OCI-LY3 (cell line): Measurements from ENCODE around the gene AKT3.

Experiments
- H2AFZ ChIP-seq: fragments of 200-600, 300-600 bp; shearing (Covaris generic); 2 replicates; pipeline ENCODE4 v1.6.0; 2014; ENCODE audit warnings: antibody characterized with exemption, low read depth, low read length
- H3K27ac ChIP-seq: fragments of 200-600, 300-600 bp; sonication (generic); 2 replicates; pipeline ENCODE4 v1.5.1; 2014; ENCODE audit warnings: mild to moderate bottlenecking, low read length, moderate library complexity, mixed read lengths
- H3K27me3 ChIP-seq: fragments of 200-600, 300-600 bp; sonication (generic); 2 replicates; pipeline ENCODE4 v1.6.1; 2014; ENCODE audit warnings: low read depth, low read length, mixed read lengths
- H3K36me3 ChIP-seq: fragments of 200-600, 300-600 bp; sonication (generic); replicated peaks from 2 replicates; pipeline ENCODE3; 2014; ENCODE audit warnings: low read depth, low read length, mixed read lengths
- H3K4me1 ChIP-seq: fragments of 300-600, 200-600 bp; sonication (generic); 2 replicates; pipeline ENCODE4 v1.6.1; 2014; ENCODE audit warnings: low read length, mixed read lengths
- H3K4me2 ChIP-seq: fragments of 200-600, 300-600 bp; sonication (generic); 2 replicates; pipeline ENCODE4 v1.6.1; 2014; ENCODE audit warnings: low read length, mixed read lengths
- H3K4me3 ChIP-seq: fragments of 300-600, 200-600 bp; sonication (generic); 2 replicates; pipeline ENCODE4 v1.5.1; 2014; ENCODE audit warnings: antibody characterized with exemption, mild to moderate bottlenecking, low read length, moderate library complexity
- H3K79me2 ChIP-seq: fragments of 300-600, 200-600 bp; shearing (Covaris generic); 2 replicates; pipeline ENCODE4 v1.6.1; 2014; ENCODE audit warnings: mild to moderate bottlenecking, low read length, mixed read lengths
- H3K9ac ChIP-seq: fragments of 300-600, 200-600 bp; shearing (Covaris generic); 2 replicates; pipeline ENCODE4 v1.6.0; 2014; ENCODE audit warnings: mild to moderate bottlenecking, low read length, moderate library complexity
- H3K9me3 ChIP-seq: fragments of 200-600, 300-600 bp; shearing (Covaris generic); 2 replicates; pipeline ENCODE4 v1.6.1; 2014; ENCODE audit warnings: low read length, mixed read lengths; ENCODE audit not compliant: insufficient read depth
- H4K20me1 ChIP-seq: fragments of 200-600, 300-600 bp; sonication (generic); 2 replicates; pipeline ENCODE4 v1.6.1; 2016; ENCODE audit warnings: low read length, mixed read lengths; ENCODE audit not compliant: insufficient read depth
- EZH2phosphoT487 ChIP-seq: fragments of 200-600 bp; shearing (Covaris generic); IDR thresholded peaks from 2 replicates; pipeline ENCODE4 v1.6.1; 2018; ENCODE audit warnings: antibody characterized with exemption, mixed run types, low read depth
- TF ChIP-seq, protein P1 (sequence below): fragments of 200-600, 300-600 bp; sonication (generic); IDR thresholded peaks from 2 replicates; pipeline ENCODE4 v1.5.1; 2014; ENCODE audit warnings: antibody characterized with exemption, low read length, low read depth

Gene AKT3

GRCh38 chr1:243801378-243801777 lies 48.7 kb downstream of the AKT3 start:
- Histone ChIP-seq H4K20me1 (peaks cover 6% of the 10 kb centered on the region; the same call in 1 of the 2 replicates), H3K9me3 (no peaks in the 10 kb centered on the region), H3K79me2 (peaks cover 7% of the 10 kb centered on the region; the same call in 1 of the 2 replicates), H3K4me3 (no peak overlapping the region), H3K4me1 (no peaks in the 10 kb centered on the region), H3K4me2 (no peak overlapping the region), H2AFZ (no peak overlapping the region), H3K27me3 (no peaks in the 10 kb centered on the region), H3K27ac (no peak overlapping the region), H3K9ac (no peak overlapping the region), H3K36me3 (no peaks in the 10 kb centered on the region)
- no peak for TF ChIP-seq EZH2phosphoT487
- TF ChIP-seq, protein P1, sequence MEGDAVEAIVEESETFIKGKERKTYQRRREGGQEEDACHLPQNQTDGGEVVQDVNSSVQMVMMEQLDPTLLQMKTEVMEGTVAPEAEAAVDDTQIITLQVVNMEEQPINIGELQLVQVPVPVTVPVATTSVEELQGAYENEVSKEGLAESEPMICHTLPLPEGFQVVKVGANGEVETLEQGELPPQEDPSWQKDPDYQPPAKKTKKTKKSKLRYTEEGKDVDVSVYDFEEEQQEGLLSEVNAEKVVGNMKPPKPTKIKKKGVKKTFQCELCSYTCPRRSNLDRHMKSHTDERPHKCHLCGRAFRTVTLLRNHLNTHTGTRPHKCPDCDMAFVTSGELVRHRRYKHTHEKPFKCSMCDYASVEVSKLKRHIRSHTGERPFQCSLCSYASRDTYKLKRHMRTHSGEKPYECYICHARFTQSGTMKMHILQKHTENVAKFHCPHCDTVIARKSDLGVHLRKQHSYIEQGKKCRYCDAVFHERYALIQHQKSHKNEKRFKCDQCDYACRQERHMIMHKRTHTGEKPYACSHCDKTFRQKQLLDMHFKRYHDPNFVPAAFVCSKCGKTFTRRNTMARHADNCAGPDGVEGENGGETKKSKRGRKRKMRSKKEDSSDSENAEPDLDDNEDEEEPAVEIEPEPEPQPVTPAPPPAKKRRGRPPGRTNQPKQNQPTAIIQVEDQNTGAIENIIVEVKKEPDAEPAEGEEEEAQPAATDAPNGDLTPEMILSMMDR = no peak

- peaks cover 7% of the 10 kb centered on the region; the same call in 1 of the 2 replicates for H3K79me2 ChIP-seq
- H4K20me1 ChIP-seq = peaks cover 6% of the 10 kb centered on the region; the same call in 1 of the 2 replicates
- no peaks in the 10 kb centered on the region for H3K36me3 ChIP-seq
- no peaks in the 10 kb centered on the region for H3K27me3 ChIP-seq
- no peak overlapping the region for H3K4me3 ChIP-seq
- H3K4me2 ChIP-seq = no peak overlapping the region
- no peak overlapping the region for H3K9ac ChIP-seq
- H3K27ac ChIP-seq = no peak overlapping the region
- H3K9me3 ChIP-seq = no peaks in the 10 kb centered on the region
- TF ChIP-seq, protein P1 = no peak
- TF ChIP-seq EZH2phosphoT487 = no peak
- H2AFZ ChIP-seq = no peak overlapping the region
- no peaks in the 10 kb centered on the region for H3K4me1 ChIP-seq
These were observed 50.1 kb downstream of the AKT3 start for GRCh38 chr1:243799908-243800307.

GRCh38 chr1:243798726-243799125 lies 51.3 kb downstream of the AKT3 start:
- Histone ChIP-seq H3K36me3 (no peaks in the 10 kb centered on the region), H3K79me2 (peaks cover 5% of the 10 kb centered on the region; the same call in 1 of the 2 replicates), H3K9me3 (no peaks in the 10 kb centered on the region), H3K4me3 (no peak overlapping the region), H3K4me2 (no peak overlapping the region), H2AFZ (no peak overlapping the region), H3K9ac (no peak overlapping the region), H3K4me1 (no peaks in the 10 kb centered on the region), H3K27me3 (no peaks in the 10 kb centered on the region), H3K27ac (no peak overlapping the region), H4K20me1 (peaks cover 6% of the 10 kb centered on the region; the same call in 1 of the 2 replicates)
- no peak for TF ChIP-seq EZH2phosphoT487
- TF ChIP-seq, protein P1 = no peak

- Histone ChIP-seq H3K79me2 (0 out of 2 replicates have a peak, but pooled peaks cover 3% of the 10 kb centered on the region), H3K9me3 (no peaks in the 10 kb centered on the region), H3K36me3 (no peaks in the 10 kb centered on the region), H2AFZ (no peak overlapping the region), H3K27ac (no peak overlapping the region), H3K4me1 (no peaks in the 10 kb centered on the region), H3K9ac (no peak overlapping the region), H4K20me1 (peaks cover 10% of the 10 kb centered on the region; the same call in 1 of the 2 replicates), H3K4me3 (no peak overlapping the region), H3K27me3 (no peaks in the 10 kb centered on the region), H3K4me2 (no peak overlapping the region)
- TF ChIP-seq EZH2phosphoT487 = no peak
- TF ChIP-seq, protein P1 = no peak
These were observed 54.0 kb downstream of the AKT3 start for GRCh38 chr1:243796016-243796415.
